HepG2 (cell line): Measurements from ENCODE around the gene ATP2A2. TPM values are rescaled to one million over a fixed set of nuclear protein-coding genes. Genes with fewer than 3 reads are reported as not detected.

Source experiments
- ATAC-seq: fragments of 200-7000 bp; cut with Tn5 transposase; 3 replicates; pipeline ENCODE4 v1.9.1; 2020; ENCODE audit warnings: mild to moderate bottlenecking, moderate library complexity
- BruUV-seq: library from RNA; stranded (reverse); fragments of 400-500 nt; replicated peaks from 2 replicates; lab custom pipeline; 2021; lab: Mats Ljungman, UMichigan
- CTCF ChIA-PET: fragments of 300-600 bp; formaldehyde crosslinking; extraction: SDS; loops from one replicate; lab custom pipeline; 2021; ENCODE audit warnings: low total read pairs, inconsistent platforms, low intra/inter-chr PET ratio; lab: Yijun Ruan, JAX
- POLR2A ChIA-PET: fragments of 350-600 bp; sonication (Branson Sonifier 250); formaldehyde crosslinking; loops from one replicate; lab custom pipeline; 2020; ENCODE audit warnings: antibody characterized with exemption, inconsistent platforms; lab: Yijun Ruan, JAX
- DNase-seq: peaks from one replicate; pipeline ENCODE4 v3.0.0-alpha.2; 2015; ENCODE audit warnings: low spot score
- FAIRE-seq: peaks from 3 replicates; lab custom pipeline; 2011; peaks lifted over from hg19 to GRCh38; lab: Jason Lieb, UNC
- H2AFZ ChIP-seq: one replicate; pipeline ENCODE4 v1.6.1; 2011; ENCODE audit warnings: low read length, inconsistent platforms
- H3K27ac ChIP-seq: fragments of 300-600 bp; 3 replicates; pipeline ENCODE4 v1.8.0; 2011; ENCODE audit warnings: mixed run types, mild to moderate bottlenecking, mixed read lengths, low read length, inconsistent platforms; ENCODE audit not compliant: insufficient read depth; ENCODE audit errors: extremely low read length
- H3K27me3 ChIP-seq, 2 experiments: fragments of 200-600 bp in 1 of 2; 2 replicates in 1 of 2; 3 replicates in 1 of 2; pipeline versions ENCODE4 v1.6.0 to v1.8.0; 2011; ENCODE audit warnings: low read length in 2 of 2, mild to moderate bottlenecking in 2 of 2, moderate library complexity in 2 of 2, inconsistent platforms in 1 of 2; ENCODE audit not compliant: insufficient read depth in 2 of 2, control insufficient read depth in 1 of 2
- H3K36me3 ChIP-seq, 2 experiments: fragments of 200-600 bp in 1 of 2; replicated peaks in 1 of 2; 2 replicates in 1 of 2; 3 replicates in 1 of 2; pipeline versions ENCODE4 v1.5.1 to v1.8.0; 2011; ENCODE audit warnings: low read length in 2 of 2, inconsistent platforms in 1 of 2; ENCODE audit not compliant: insufficient read depth in 2 of 2, control insufficient read depth in 1 of 2
- H3K4me1 ChIP-seq: 2 replicates; pipeline ENCODE4 v1.5.1; 2012; ENCODE audit warnings: low read length, inconsistent platforms; ENCODE audit not compliant: insufficient read depth
- H3K4me2 ChIP-seq: 2 replicates; pipeline ENCODE4 v1.6.0; 2011; ENCODE audit warnings: low read depth, low read length, inconsistent platforms
- H3K4me3 ChIP-seq, 3 experiments: fragments of 200-600 bp in 1 of 3; sonication (generic), shearing (Covaris generic) in 1 of 3; replicated peaks in 1 of 3; 2 replicates each; pipeline ENCODE4 v1.5.1; 2011 to 2016; ENCODE audit warnings: low read length in 3 of 3, inconsistent platforms in 2 of 3, low read depth in 2 of 3, mild to moderate bottlenecking in 2 of 3, control low read depth in 1 of 3, mixed read lengths in 1 of 3; ENCODE audit not compliant: insufficient read depth in 1 of 3
- H3K79me2 ChIP-seq: one replicate; pipeline ENCODE4 v1.6.1; 2011; ENCODE audit warnings: low read length, inconsistent platforms; ENCODE audit not compliant: insufficient read depth
- H3K9ac ChIP-seq: 2 replicates; pipeline ENCODE4 v1.6.0; 2011; ENCODE audit warnings: mild to moderate bottlenecking, low read depth, low read length, inconsistent platforms; ENCODE audit not compliant: insufficient read depth
- H3K9me3 ChIP-seq: 2 replicates; pipeline ENCODE4 v1.5.1; 2012; ENCODE audit warnings: mild to moderate bottlenecking, low read length
- H4K20me1 ChIP-seq: 2 replicates; pipeline ENCODE4 v1.6.0; 2011; ENCODE audit warnings: inconsistent platforms, mild to moderate bottlenecking, low read length, moderate library complexity; ENCODE audit not compliant: insufficient read depth
- AGO2 ChIP-seq: fragments of 200-400 bp; formaldehyde crosslinking; optimal IDR thresholded peaks from 2 replicates; pipeline ENCODE3; 2017; ENCODE audit warnings: mild to moderate bottlenecking, low read depth, low read length, moderate library complexity
- HMG20B ChIP-seq: conservative IDR thresholded peaks from 2 replicates; pipeline ENCODE4 v1.6.1; 2016; ENCODE audit warnings: missing genetic modification reagents, missing compliant biosample characterization
- HOXA5 ChIP-seq: sonication (generic); formaldehyde crosslinking; IDR thresholded peaks from 2 replicates; pipeline ENCODE4 v1.4.0; 2020; ENCODE audit warnings: missing genetic modification reagents
- KLF15 ChIP-seq: sonication (generic); formaldehyde crosslinking; IDR thresholded peaks from 2 replicates; pipeline ENCODE4 v1.8.1; 2023; ENCODE audit warnings: borderline replicate concordance, mild to moderate bottlenecking, inconsistent platforms, missing genetic modification reagents, mixed read lengths
- NFYC ChIP-seq: IDR thresholded peaks from 2 replicates; pipeline ENCODE4 v1.6.1; 2016; ENCODE audit warnings: missing genetic modification reagents, missing compliant biosample characterization
- RBM22 ChIP-seq: fragments of 200-400 bp; formaldehyde crosslinking; optimal IDR thresholded peaks from 2 replicates; pipeline ENCODE3; 2017; ENCODE audit warnings: mild to moderate bottlenecking, low read length, moderate library complexity
- REXO4 ChIP-seq: sonication (generic); formaldehyde crosslinking; IDR thresholded peaks from 2 replicates; pipeline ENCODE4 v1.8.0; 2022; ENCODE audit warnings: missing genetic modification reagents, mild to moderate bottlenecking, borderline replicate concordance
- RFX1 ChIP-seq: fragments of 450-650 bp; IDR thresholded peaks from 2 replicates; pipeline ENCODE4 v1.6.1; 2017
- RXRB ChIP-seq: IDR thresholded peaks from 2 replicates; pipeline ENCODE4 v1.6.1; 2016; ENCODE audit warnings: borderline replicate concordance, missing genetic modification reagents, missing compliant biosample characterization
- SALL2 ChIP-seq: sonication (generic); formaldehyde crosslinking; IDR thresholded peaks from 2 replicates; pipeline ENCODE4 v1.8.1; 2023; ENCODE audit warnings: mild to moderate bottlenecking, missing genetic modification reagents, inconsistent platforms
- SMC3 ChIP-seq: IDR thresholded peaks from 2 replicates; pipeline ENCODE4 v1.6.1; 2011; ENCODE audit warnings: low read length, improper control_type of control experiment
- SMYD3 ChIP-seq: sonication (generic); formaldehyde crosslinking; IDR thresholded peaks from 2 replicates; pipeline ENCODE4 v1.8.1; 2023; ENCODE audit warnings: mild to moderate bottlenecking, missing genetic modification reagents
- SRSF9 ChIP-seq: fragments of 200-400 bp; formaldehyde crosslinking; IDR thresholded peaks from 2 replicates; pipeline ENCODE4 v1.6.1; 2018; ENCODE audit warnings: borderline replicate concordance, mild to moderate bottlenecking, low read depth, low read length; ENCODE audit not compliant: insufficient read depth, poor library complexity, severe bottlenecking
- YEATS2 ChIP-seq: sonication (generic); formaldehyde crosslinking; IDR thresholded peaks from 2 replicates; pipeline ENCODE4 v1.4.0; 2020; ENCODE audit warnings: missing genetic modification reagents, borderline replicate concordance
- ZNF451 ChIP-seq: sonication (generic); formaldehyde crosslinking; IDR thresholded peaks from 2 replicates; pipeline ENCODE4 v1.5.0; 2020; ENCODE audit warnings: mild to moderate bottlenecking, missing genetic modification reagents
- WGBS: methylation state at CpG from one replicate; pipeline ENCODE4 v1.1.6; 2017; ENCODE audit warnings: low lambda C conversion rate; 5-methylcytosine and 5-hydroxymethylcytosine counted together
- in situ Hi-C: cut with HindIII; loops from 2 replicates; pipeline ENCODE4 v1.10.0; 2017; ENCODE audit warnings: low pct_unique_long_range_greater_than_20kb; ENCODE audit not compliant: extremely low pct_ligation_motif_present
- intact Hi-C: fragments of 100-400 bp; cut with micrococcal nuclease; formaldehyde crosslinking; loops from one replicate; pipeline ENCODE4 v1.10.0; 2022; ENCODE audit not compliant: unreplicated experiment
- polyA plus RNA-seq, 8 experiments: library from polyadenylated mRNA; depleted of rRNA in 3 of 8; stranded (reverse) in 7 of 8; unstranded in 1 of 8; fragments of >200 nt; fragmentation: Illumina TruSeq in 4 of 8; extraction: Trizol in 4 of 8; gene quantifications; 2 replicates each; pipeline versions ENCODE4 v1.2.1 to v1.2.3, GENCODE V29; 2011 to 2016; ENCODE audit warnings: low read depth in 4 of 8, missing spikeins in 1 of 8, mixed read lengths in 1 of 8; ENCODE audit not compliant: insufficient read depth in 1 of 8
- total RNA-seq, 5 experiments: library from RNA; depleted of rRNA; stranded (reverse); fragments of >200 nt; fragmentation: Illumina TruSeq; extraction: Trizol; gene quantifications; 2 replicates each; pipeline ENCODE4 v1.2.3, GENCODE V29; 2016; ENCODE audit warnings: low read depth in 1 of 5
- TF ChIP-seq, protein P1 (sequence below): sonication (generic); formaldehyde crosslinking; IDR thresholded peaks from 2 replicates; pipeline ENCODE4 v1.4.0; 2020; ENCODE audit warnings: missing genetic modification reagents
- TF ChIP-seq, protein P2 (sequence below): sonication (generic); formaldehyde crosslinking; IDR thresholded peaks from 2 replicates; pipeline ENCODE4 v1.8.1; 2023; ENCODE audit warnings: mild to moderate bottlenecking, missing genetic modification reagents

Gene ATP2A2
- total and polyA plus RNA-seq, 2 of the 13 experiments (the other 11 are each of a cell fraction or from before 2014, with no cell fraction given), result 35.4 to 85.5 TPM

DNA sequence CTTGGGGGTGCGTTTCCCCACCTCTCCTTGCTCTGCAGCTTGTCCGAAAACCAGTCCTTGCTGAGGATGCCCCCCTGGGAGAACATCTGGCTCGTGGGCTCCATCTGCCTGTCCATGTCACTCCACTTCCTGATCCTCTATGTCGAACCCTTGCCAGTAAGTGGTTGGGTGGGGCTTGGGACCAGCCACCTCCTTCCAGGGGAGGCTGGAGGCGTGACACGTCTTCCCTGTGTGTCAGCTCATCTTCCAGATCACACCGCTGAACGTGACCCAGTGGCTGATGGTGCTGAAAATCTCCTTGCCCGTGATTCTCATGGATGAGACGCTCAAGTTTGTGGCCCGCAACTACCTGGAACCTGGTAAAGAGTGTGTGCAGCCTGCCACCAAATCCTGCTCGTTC is 64.9 kb downstream of the ATP2A2 start:
- POLR2A ChIA-PET, result no interaction called here
- intact Hi-C loops (no loop called here), in situ Hi-C loops (no loop called here)
- Histone ChIP-seq H3K4me3 (no peak overlapping the region), H3K36me3 (peaks cover 30 to 86% of the 10 kb centered on the region in 2 experiments), H3K4me2 (no peak overlapping the region), H3K9me3 (no peaks in the 10 kb centered on the region), H3K27me3 (no peaks in the 10 kb centered on the region), H4K20me1 (no peaks in the 10 kb centered on the region), H3K27ac (peak overlapping the region; percentile 88), H2AFZ (no peak overlapping the region), H3K4me1 (peaks cover 33% of the 10 kb centered on the region), H3K9ac (peak overlapping the region; percentile 59; the same call in 1 of the 2 replicates), H3K79me2 (no peaks in the 10 kb centered on the region)
- CTCF ChIA-PET, result no interaction called here
- 95% methylated on average over 12 of the region's 12 CpGs for WGBS
- DNase-seq (no peak), ATAC-seq (no peak), FAIRE-seq (no peak)
- BruUV-seq, result no TSS peak
- TF ChIP-seq ZNF451, result 0 out of 2 replicates have a peak, but pooled peaks have one; percentile 8
- peak; percentile 55 for TF ChIP-seq AGO2
- TF ChIP-seq SMYD3 (CRISPR knock-in tag), result no peak
- TF ChIP-seq YEATS2, result no peak
- TF ChIP-seq SMC3, result no peak
- TF ChIP-seq RBM22, result peak; percentile 84
- no peak for TF ChIP-seq NFYC (CRISPR knock-in tag)
- no peak for TF ChIP-seq REXO4 (CRISPR knock-in tag)
- no peak for TF ChIP-seq RFX1
- TF ChIP-seq, protein P1, sequence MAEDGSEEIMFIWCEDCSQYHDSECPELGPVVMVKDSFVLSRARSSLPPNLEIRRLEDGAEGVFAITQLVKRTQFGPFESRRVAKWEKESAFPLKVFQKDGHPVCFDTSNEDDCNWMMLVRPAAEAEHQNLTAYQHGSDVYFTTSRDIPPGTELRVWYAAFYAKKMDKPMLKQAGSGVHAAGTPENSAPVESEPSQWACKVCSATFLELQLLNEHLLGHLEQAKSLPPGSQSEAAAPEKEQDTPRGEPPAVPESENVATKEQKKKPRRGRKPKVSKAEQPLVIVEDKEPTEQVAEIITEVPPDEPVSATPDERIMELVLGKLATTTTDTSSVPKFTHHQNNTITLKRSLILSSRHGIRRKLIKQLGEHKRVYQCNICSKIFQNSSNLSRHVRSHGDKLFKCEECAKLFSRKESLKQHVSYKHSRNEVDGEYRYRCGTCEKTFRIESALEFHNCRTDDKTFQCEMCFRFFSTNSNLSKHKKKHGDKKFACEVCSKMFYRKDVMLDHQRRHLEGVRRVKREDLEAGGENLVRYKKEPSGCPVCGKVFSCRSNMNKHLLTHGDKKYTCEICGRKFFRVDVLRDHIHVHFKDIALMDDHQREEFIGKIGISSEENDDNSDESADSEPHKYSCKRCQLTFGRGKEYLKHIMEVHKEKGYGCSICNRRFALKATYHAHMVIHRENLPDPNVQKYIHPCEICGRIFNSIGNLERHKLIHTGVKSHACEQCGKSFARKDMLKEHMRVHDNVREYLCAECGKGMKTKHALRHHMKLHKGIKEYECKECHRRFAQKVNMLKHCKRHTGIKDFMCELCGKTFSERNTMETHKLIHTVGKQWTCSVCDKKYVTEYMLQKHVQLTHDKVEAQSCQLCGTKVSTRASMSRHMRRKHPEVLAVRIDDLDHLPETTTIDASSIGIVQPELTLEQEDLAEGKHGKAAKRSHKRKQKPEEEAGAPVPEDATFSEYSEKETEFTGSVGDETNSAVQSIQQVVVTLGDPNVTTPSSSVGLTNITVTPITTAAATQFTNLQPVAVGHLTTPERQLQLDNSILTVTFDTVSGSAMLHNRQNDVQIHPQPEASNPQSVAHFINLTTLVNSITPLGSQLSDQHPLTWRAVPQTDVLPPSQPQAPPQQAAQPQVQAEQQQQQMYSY (CRISPR knock-in tag), result no peak
- TF ChIP-seq RXRB (CRISPR knock-in tag), result no peak
- TF ChIP-seq HMG20B (CRISPR knock-in tag), result no peak
- TF ChIP-seq KLF15 (CRISPR knock-in tag), result no peak
- TF ChIP-seq SRSF9, result no peak
- TF ChIP-seq, protein P2, sequence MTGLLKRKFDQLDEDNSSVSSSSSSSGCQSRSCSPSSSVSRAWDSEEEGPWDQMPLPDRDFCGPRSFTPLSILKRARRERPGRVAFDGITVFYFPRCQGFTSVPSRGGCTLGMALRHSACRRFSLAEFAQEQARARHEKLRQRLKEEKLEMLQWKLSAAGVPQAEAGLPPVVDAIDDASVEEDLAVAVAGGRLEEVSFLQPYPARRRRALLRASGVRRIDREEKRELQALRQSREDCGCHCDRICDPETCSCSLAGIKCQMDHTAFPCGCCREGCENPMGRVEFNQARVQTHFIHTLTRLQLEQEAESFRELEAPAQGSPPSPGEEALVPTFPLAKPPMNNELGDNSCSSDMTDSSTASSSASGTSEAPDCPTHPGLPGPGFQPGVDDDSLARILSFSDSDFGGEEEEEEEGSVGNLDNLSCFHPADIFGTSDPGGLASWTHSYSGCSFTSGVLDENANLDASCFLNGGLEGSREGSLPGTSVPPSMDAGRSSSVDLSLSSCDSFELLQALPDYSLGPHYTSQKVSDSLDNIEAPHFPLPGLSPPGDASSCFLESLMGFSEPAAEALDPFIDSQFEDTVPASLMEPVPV, result no peak
- no peak for TF ChIP-seq SALL2 (CRISPR knock-in tag)
- TF ChIP-seq HOXA5 (CRISPR knock-in tag), result no peak
